ENCODE measurements around the gene NDUFB1. TPM values are rescaled to one million over a fixed set of nuclear protein-coding genes. Genes with fewer than 3 reads are reported as not detected.

NDUFB1 gene
- total and polyA plus RNA-seq, 2 of the 13 experiments (the other 11 are each of a cell fraction or from before 2014, with no cell fraction given), result 181 to 281 TPM

DNA sequence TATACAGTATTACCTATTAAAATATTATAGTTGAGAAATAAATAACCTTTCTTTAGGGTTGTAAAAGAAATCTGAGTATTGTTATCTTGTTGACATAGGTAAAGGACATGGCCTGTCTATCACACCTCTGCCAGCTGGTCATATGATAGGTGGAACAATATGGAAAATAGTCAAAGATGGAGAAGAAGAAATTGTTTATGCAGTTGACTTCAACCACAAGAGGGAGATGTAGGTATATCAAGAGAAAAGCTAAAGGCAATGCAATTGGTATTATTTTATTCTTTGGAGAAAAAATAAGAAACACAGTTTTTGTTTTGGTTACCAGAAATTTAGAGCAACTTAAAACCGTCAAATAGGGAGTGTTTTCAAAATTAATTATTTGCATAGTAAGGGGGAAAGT, 13.8 kb upstream of the NDUFB1 start:
- no peak for TF ChIP-seq ZNF24 (IDR thresholded peaks at IDR 0.05)
- peak; percentile 45 for TF ChIP-seq STAG1 (CRISPR knock-in tag; IDR thresholded peaks at IDR 0.05)
- TF ChIP-seq SMC3 (IDR thresholded peaks at IDR 0.05; ENCODE audit: low read length), result peak; percentile 35; the same call in 1 of the 2 replicates
- TF ChIP-seq ZNF629 (CRISPR knock-in tag; conservative IDR thresholded peaks at IDR 0.05), result no peak
- ChIA-PET POLR2A (no interaction called here), CTCF (ENCODE audit: low intra/inter-chr PET ratio, low total read pairs) (interaction anchor here (1.6 kb wide), 1 partner anchor 321 kb away, joined by 9 read pairs; no protein-coding TSS in a partner anchor)
- no peak overlapping the region for H3K4me2 ChIP-seq (ENCODE audit: low read depth, low read length)
- no peaks in the 10 kb centered on the region for H3K27me3 ChIP-seq (ENCODE audit: control insufficient read depth in 1 of 2, insufficient read depth in 2 of 2, low read length in 2 of 2)
- peaks cover 8 to 35% of the 10 kb centered on the region in 2 experiments for H3K36me3 ChIP-seq (replicated peaks in 1 of 2; ENCODE audit: control insufficient read depth in 1 of 2, insufficient read depth in 2 of 2, low read length in 2 of 2)
- in situ Hi-C loops (cut with HindIII; ENCODE audit: extremely low pct_ligation_motif_present, low pct_unique_long_range_greater_than_20kb) (loop anchor here (10.0 kb wide), 1 partner anchor 320 kb away; no protein-coding TSS in a partner anchor), intact Hi-C loops (cut with micrococcal nuclease; ENCODE audit: unreplicated experiment) (loop anchor here (5.0 kb wide), 1 partner anchor 322 kb away; no protein-coding TSS in a partner anchor)
- H3K9ac ChIP-seq (ENCODE audit: insufficient read depth, low read depth, low read length), result no peak overlapping the region
- no peaks in the 10 kb centered on the region for H4K20me1 ChIP-seq (ENCODE audit: insufficient read depth, low read length)
- H3K27ac ChIP-seq (ENCODE audit: extremely low read length, insufficient read depth, low read length), result no peak overlapping the region
- no peak for FAIRE-seq
- peak; percentile 31 for DNase-seq (ENCODE audit: low spot score)
- H3K4me1 ChIP-seq (ENCODE audit: insufficient read depth, low read length), result no peaks in the 10 kb centered on the region
- no TSS peak for BruUV-seq (replicated peaks)
- no peak overlapping the region for H3K4me3 ChIP-seq (replicated peaks in 1 of 3; ENCODE audit: insufficient read depth in 1 of 3, low read depth in 2 of 3, low read length in 3 of 3)
- H2AFZ ChIP-seq (ENCODE audit: low read length), result no peak overlapping the region
- 92% methylated on average over 1 of the region's 1 CpG for WGBS (ENCODE audit: low lambda C conversion rate)
- H3K79me2 ChIP-seq (ENCODE audit: insufficient read depth, low read length), result no peaks in the 10 kb centered on the region
- ATAC-seq, result no peak
- H3K9me3 ChIP-seq (ENCODE audit: low read length), result no peaks in the 10 kb centered on the region

DNA sequence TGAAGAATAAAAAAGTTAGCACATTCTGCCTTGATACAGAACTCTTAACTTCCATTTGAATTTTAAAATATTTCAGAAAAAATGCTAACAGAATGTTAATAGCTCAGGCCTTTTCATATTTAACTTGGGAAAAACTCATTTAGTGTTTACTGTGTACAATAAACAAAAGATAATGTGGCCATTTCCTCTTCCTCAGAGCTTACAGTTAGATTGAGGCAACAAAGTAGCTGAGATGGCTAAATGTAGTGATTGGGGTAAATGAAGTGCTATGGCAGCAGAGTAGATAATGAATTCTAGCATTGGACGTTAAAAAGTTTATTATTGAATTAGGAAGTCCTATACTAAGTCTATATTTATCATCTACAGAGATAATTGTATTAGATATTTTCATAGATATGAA, 12.9 kb upstream of the NDUFB1 start:
- Histone ChIP-seq H3K27me3 (ENCODE audit: control insufficient read depth in 1 of 2, insufficient read depth in 2 of 2, low read length in 2 of 2) (no peaks in the 10 kb centered on the region), H3K9me3 (ENCODE audit: low read length) (no peaks in the 10 kb centered on the region), H3K4me2 (ENCODE audit: low read depth, low read length) (no peak overlapping the region), H3K4me3 (replicated peaks in 1 of 3; ENCODE audit: insufficient read depth in 1 of 3, low read depth in 2 of 3, low read length in 3 of 3) (no peak overlapping the region), H3K4me1 (ENCODE audit: insufficient read depth, low read length) (no peaks in the 10 kb centered on the region), H4K20me1 (ENCODE audit: insufficient read depth, low read length) (no peaks in the 10 kb centered on the region), H3K79me2 (ENCODE audit: insufficient read depth, low read length) (no peaks in the 10 kb centered on the region), H3K27ac (ENCODE audit: extremely low read length, insufficient read depth, low read length) (no peak overlapping the region), H2AFZ (ENCODE audit: low read length) (no peak overlapping the region), H3K9ac (ENCODE audit: insufficient read depth, low read depth, low read length) (no peak overlapping the region), H3K36me3 (replicated peaks in 1 of 2; ENCODE audit: control insufficient read depth in 1 of 2, insufficient read depth in 2 of 2, low read length in 2 of 2) (peaks cover 8 to 41% of the 10 kb centered on the region in 2 experiments)
- ChIA-PET CTCF (ENCODE audit: low intra/inter-chr PET ratio, low total read pairs) (interaction anchor here (1.6 kb wide), 1 partner anchor 322 kb away, joined by 9 read pairs; no protein-coding TSS in a partner anchor), POLR2A (no interaction called here)
- WGBS (ENCODE audit: low lambda C conversion rate), result 100% methylated on average over 1 of the region's 1 CpG
- BruUV-seq (replicated peaks), result no TSS peak
- FAIRE-seq (no peak), ATAC-seq (no peak), DNase-seq (ENCODE audit: low spot score) (no peak)
- intact Hi-C loops (cut with micrococcal nuclease; ENCODE audit: unreplicated experiment) (no loop called here), in situ Hi-C loops (cut with HindIII; ENCODE audit: extremely low pct_ligation_motif_present, low pct_unique_long_range_greater_than_20kb) (loop anchor here (10.0 kb wide), 1 partner anchor 320 kb away; no protein-coding TSS in a partner anchor)
- TF ChIP-seq NFE2L1 (CRISPR knock-in tag; IDR thresholded peaks at IDR 0.05; ENCODE audit: borderline replicate concordance), result no peak
- TF ChIP-seq POLR2A (IDR thresholded peaks at IDR 0.05; ENCODE audit: insufficient read depth in 1 of 2, low read depth in 2 of 2, low read length in 2 of 2), result no peak
- no peak for TF ChIP-seq SIX1 (CRISPR knock-in tag; IDR thresholded peaks at IDR 0.05; ENCODE audit: borderline replicate concordance)
- TF ChIP-seq, protein P1, sequence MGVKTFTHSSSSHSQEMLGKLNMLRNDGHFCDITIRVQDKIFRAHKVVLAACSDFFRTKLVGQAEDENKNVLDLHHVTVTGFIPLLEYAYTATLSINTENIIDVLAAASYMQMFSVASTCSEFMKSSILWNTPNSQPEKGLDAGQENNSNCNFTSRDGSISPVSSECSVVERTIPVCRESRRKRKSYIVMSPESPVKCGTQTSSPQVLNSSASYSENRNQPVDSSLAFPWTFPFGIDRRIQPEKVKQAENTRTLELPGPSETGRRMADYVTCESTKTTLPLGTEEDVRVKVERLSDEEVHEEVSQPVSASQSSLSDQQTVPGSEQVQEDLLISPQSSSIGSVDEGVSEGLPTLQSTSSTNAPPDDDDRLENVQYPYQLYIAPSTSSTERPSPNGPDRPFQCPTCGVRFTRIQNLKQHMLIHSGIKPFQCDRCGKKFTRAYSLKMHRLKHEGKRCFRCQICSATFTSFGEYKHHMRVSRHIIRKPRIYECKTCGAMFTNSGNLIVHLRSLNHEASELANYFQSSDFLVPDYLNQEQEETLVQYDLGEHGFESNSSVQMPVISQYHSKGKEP (CRISPR knock-in tag; IDR thresholded peaks at IDR 0.05), result no peak
- TF ChIP-seq, protein P2, sequence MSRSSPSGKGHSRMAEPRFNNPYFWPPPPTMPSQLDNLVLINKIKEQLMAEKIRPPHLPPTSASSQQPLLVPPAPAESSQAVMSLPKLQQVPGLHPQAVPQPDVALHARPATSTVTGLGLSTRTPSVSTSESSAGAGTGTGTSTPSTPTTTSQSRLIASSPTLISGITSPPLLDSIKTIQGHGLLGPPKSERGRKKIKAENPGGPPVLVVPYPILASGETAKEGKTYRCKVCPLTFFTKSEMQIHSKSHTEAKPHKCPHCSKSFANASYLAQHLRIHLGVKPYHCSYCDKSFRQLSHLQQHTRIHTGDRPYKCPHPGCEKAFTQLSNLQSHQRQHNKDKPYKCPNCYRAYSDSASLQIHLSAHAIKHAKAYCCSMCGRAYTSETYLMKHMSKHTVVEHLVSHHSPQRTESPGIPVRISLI (CRISPR knock-in tag; IDR thresholded peaks at IDR 0.05; ENCODE audit: borderline replicate concordance), result no peak
- no peak for TF ChIP-seq ZNF251 (CRISPR knock-in tag; IDR thresholded peaks at IDR 0.05)
- TF ChIP-seq MXI1 (IDR thresholded peaks at IDR 0.05; ENCODE audit: borderline replicate concordance, low read depth, low read length), result no peak
- TF ChIP-seq ZNF205 (CRISPR knock-in tag; IDR thresholded peaks at IDR 0.05), result no peak
- TF ChIP-seq, protein P3, sequence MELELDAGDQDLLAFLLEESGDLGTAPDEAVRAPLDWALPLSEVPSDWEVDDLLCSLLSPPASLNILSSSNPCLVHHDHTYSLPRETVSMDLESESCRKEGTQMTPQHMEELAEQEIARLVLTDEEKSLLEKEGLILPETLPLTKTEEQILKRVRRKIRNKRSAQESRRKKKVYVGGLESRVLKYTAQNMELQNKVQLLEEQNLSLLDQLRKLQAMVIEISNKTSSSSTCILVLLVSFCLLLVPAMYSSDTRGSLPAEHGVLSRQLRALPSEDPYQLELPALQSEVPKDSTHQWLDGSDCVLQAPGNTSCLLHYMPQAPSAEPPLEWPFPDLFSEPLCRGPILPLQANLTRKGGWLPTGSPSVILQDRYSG (CRISPR knock-in tag; IDR thresholded peaks at IDR 0.05), result no peak
- no peak for TF ChIP-seq ZNF256 (CRISPR knock-in tag; conservative IDR thresholded peaks at IDR 0.05)
- no peak for TF ChIP-seq ZNF337 (CRISPR knock-in tag; IDR thresholded peaks at IDR 0.05; ENCODE audit: borderline replicate concordance, low read depth)
- no peak for TF ChIP-seq ZNF34 (CRISPR knock-in tag; IDR thresholded peaks at IDR 0.05; ENCODE audit: borderline replicate concordance)

Data from HepG2 (cell line).